ENCODE data around the gene LIPA.
"Not testable (repeated sequence)": the region's sequence is repeated elsewhere in the genome, so short reads cannot be mapped to it uniquely, and the experiment has no call there.

Gene LIPA

DNA sequence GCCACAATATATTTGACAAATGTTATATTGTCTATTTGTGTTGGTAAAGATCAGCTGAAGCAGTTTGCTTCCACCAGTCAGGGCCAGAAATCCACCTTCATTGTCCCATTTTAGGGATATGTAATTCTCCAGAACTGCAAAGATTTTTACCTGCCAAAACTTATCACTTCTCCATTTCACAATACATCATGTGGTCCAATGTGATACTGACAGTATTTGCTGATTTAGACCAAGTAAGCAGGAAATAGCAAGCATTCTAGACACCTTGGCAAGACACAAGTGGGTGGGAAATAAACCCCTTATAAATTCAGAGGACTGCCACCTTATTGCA is 18.5 kb upstream of the LIPA start:
- DNase-seq (ENCODE audit: low spot score) = no peak

DNA sequence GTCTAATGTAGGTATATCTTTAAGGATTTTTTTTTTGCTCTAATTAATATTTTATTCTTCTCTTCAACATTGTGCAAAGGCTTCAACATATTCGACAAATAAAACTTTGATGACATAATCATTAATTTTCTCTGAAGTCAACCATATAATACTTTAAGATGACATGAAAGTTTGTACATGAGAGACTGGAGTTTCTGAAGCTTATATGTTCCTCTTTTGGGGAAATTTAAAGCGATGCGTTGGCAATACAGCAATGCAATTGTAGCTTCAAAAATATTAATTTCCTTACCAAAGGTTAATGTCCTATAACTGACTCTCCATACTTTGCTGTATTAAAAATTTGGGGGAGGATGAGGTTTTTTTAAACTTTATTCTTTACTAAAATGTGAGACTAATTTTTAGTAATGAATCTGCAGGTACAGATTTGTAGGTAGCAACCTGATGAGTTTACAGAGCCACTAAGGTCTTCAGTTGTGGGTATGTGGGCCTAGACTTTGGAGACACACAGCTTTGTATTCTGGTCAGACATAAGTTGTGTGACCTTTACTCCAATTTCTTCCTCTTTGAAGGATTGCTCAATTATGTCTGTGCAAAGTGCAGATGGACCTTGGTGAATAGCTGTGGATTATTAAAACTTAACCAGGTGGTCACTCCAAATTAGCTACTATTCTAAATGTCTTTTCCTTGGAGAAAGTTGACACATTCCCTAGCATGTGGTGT is 18.0 kb upstream of the LIPA start:
- no peak for DNase-seq (ENCODE audit: low spot score)

DNA sequence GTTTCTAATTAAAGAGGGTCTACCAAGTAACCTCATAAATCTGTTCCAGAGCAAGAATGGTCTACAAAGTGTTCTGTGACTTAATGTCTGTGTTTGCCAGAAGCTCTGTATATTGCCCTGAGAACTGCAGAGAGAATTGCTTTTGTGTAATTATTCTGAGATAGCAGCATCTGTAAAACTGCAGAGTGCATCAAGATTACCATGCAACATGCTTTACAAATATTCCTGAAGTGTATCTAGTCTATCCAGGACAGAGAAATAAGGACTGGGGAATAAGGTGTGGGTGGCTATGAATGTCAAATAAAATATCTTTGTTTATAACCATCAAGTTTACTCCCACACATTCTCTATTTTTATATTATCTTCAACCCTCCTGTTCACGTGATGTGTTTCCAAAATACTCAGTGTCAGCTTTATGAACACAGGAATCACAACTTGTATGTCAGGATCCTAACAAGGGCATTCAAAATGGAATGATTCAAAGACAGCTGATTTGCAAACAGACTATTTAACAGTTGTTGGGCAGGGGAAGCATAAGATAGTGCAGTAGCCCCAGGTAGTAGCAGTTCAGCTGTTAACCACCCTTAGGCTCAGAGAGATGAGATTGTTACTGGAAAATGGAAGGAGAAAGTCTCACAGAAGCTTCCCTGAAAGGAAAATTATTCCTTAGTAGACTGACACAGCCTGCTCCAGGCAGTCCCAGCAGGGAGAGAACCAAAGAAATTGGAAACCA is 15.3 kb upstream of the LIPA start:
- no peak for DNase-seq (ENCODE audit: low spot score)

DNA sequence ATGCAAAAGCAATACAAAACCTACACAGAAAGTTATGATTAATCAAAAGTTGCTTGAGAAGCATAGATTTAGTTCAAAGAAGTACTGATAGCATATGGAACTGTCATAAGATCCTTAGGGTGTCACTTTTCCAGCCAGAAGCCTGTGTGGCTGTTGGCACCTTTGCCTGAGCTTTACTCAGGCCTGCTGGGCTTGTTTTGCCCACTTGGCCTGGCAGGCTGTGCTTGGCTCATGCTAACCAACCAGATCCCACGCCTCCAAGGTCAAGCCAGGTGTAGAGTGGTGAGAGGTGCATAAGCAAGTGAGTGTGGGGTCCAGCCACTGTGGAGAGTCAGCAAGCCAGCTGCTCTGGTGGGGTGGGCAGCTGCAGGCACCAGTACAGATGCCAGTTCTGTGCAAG is 12.0 kb upstream of the LIPA start:
- DNase-seq (ENCODE audit: low spot score) = no peak

DNA sequence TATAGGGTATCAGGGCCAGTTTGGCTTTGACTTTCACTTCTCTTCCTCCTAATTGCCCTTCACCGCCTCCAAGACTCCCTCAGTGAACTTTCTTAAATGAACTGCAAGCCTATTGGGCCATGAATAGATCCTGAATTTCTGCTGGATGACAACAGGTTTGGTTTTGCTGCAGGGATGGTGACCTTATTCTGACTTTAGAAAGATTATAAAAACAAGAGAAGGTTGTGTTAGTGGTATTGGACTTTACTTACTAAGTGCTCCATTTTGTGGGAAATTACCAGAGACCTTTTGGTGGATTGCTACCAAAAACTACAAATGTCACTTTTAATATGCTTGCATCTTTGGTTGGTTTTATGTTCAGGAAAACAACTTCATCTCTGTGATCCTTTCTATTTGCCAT is 11.5 kb upstream of the LIPA start:
- no peak for DNase-seq (ENCODE audit: low spot score)

DNA sequence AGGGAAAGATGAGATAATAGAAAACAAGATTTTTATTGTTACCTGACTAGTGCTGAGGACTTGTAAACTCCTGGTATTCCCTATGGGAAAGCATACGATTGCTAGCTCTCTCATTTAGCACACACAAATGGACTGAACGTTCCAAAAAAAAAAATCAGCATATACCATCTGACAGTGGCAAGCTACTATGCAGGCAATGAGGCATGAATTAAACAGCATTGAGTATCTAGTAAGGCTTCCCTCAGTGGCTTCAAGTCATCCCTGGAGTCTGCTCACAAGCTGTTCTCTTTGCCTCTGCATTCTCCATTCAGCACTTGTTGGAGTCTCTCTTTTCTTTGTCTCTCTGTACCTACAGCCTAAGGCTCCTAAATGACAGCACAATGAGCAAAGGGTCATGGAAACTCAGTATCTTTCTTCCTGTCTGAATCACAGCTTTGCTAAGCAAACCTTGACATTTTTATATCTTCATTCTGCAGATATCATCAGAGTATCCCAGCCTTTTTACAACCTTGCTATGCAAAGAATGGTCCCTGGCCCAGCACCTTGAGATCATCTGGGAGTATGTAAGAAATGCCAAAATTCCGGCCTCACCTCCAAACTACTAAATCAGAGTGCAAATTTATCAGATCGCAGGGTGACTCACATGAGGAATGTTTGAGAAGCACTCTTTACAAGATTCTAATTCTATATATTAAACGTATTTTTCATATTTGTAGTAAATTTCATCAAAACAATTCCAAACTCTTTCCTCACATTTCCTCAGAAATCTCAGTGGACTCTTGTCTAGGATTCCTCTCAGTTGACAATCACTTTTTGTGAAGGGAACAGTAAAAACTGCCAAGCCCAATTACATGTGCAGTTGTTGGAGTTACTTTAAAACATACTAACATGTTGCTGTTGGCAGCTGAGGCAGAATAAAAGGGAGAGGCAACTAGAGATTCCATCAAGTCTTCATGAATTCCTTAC is 10.8 kb upstream of the LIPA start:
- DNase-seq (ENCODE audit: low spot score) = no peak

DNA sequence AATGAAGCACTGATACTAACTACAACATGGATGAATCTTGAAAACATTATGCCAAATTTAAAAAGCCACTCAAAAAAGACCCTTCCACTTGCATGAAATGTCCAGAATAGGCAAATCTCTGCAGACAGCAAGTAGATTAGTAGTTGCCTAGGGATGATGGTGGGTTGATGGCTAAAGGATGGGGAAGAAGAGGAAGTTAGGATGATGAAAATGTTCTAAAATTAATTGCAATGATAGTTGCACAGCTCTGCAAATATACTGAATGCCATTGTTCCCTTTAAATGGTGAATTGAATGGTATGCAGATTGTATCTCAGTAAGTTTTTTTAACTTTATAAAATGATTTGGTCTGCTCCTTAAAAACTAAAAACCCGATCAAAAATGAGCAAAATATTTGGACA is 7.3 kb upstream of the LIPA start:
- no peak for DNase-seq (ENCODE audit: low spot score)

DNA sequence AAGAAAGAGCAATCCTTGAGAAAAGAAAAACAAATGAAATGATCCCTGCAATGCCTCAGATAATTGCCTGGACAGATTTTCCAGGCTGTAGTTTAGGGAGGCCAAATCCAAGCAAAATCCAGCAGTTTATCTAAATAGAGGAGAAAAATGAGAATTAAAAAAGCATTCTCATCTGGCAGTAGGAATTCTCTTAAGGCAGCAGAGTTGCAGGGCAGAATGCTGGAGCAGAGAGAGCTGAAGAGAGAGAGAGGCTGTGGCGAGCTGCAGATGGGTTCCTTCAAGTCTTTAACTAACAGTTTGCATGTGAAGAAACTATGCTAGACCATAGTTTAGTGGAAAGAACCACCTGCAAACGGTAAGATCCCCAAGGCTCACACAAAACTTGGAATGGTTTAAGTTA is 6.0 kb upstream of the LIPA start:
- no peak for DNase-seq (ENCODE audit: low spot score)

DNA sequence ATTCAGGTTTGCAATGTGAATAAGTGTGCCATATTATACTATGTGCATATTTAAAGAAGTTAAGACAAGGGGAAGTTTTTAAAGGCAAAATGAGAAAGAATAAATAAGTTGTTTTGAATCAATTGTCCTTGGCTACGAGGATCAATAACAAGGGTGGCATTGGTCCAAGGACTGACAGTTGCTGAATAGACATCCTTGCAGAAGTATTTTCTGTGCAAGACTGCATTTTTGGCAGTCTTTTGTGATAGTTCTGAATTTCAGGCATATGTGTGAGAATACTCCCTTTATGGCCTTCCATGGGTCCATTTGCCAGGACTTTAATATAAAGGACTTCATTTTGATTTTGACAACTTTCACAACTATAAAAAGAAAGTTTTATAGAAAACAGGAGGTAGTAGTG is 5.4 kb upstream of the LIPA start:
- no peak for DNase-seq (ENCODE audit: low spot score)

DNA sequence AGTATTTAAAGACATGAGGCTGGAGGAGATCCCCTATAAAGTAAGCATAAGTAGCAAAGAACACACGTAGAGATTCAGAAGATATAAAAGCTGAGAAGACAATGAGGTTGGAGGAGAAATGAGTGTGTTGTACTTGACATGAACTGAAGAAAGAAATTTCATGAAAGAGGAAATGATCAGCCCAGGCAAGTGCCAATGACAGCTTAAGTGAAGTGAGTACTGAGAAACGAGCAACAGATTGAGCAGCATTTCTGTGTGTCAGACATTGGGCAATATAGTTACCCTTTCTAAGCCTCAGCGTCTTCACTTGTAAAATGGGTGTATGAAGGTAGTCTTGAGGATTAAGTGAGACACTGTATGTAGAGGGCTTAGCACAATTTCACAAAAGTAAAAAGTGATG is 4.8 kb upstream of the LIPA start:
- no peak for DNase-seq (ENCODE audit: low spot score)

DNA sequence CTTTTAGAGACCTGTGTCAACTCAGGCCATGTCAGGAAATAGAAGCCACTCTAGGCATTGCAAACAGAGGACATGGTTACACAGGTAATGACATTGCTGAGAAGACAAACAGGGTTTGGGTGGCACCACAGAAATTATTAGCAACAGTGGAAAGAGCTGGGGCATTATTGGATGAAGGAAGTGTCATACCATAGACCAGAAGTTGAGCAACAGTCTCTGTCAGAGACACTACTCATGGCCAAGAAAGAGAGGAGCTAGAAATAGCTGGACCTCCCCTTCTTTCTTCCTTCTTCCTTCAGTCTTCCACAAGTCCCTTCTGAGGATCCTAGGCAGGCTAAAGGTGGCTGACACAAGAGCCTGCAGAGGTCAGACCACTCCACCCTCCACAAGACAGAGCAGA is 4.2 kb upstream of the LIPA start:
- no peak for DNase-seq (ENCODE audit: low spot score)

DNA sequence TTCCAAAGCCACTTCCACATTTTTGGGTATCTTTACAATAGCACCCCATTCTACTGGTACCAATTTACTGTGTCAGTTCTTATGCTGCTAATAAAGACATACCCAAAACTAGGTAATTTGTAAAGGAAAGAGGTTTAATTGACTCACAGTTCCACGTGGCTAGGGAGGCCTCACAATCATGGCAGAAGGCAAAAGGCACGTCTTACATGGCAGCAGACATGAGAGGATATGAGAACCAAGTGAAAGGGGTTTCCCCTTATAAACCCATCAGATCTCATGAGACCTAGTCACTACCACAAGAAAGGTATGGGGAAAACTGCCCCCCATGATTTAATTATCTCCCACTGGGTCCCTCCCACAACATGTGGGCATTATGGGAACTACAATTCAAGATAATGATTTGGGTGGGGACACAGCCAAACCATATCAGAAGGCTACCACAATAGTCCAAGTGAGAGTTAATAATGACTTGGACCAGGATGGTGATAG is 3.6 kb upstream of the LIPA start:
- DNase-seq (ENCODE audit: low spot score) = not testable (repeated sequence)

DNA sequence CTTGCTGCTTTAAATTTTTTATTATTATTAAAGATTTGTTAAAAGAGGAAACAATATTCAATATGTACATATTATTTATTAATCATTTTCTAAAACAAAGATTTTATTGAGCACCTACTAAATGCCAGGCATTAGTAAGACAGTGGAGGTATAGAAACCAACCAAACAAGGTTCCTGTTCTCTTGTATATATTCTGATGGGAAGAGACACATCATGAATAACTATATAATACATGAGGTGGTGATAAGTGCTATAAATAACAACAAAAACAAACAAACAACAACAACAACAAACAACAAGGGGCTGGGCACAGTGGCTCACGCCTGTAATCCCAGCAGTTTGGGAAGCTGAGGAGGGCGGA is 630 bp upstream of the LIPA start:
- DNase-seq (ENCODE audit: low spot score) = no peak

DNA sequence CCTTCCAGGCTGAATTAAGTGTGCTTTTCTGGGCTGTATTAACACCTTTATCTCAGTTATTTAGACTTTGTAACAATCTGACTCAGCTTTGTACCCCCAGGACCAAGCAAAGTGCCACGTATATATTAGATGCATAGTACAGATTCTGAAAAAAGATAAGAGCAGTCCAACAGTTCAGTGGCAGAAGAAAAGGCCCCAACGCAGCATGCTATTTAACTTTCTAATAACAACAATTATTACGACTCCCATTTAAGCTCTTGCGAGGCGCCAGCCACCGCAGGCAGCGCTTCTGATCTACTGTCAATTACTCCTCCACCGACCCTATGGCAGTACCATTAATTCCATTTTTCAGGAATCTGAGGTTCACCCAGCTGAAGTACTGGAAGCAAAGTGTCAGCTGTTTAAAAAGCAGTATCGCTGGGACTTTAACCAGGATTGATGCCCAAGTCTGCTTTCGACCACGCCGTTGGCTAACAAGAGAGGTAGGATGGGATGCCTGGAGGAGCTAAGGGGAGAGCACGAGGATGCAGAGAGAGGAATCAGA is 638 bp downstream of the LIPA start:
- peak; percentile 38 for DNase-seq (ENCODE audit: low spot score)

DNA sequence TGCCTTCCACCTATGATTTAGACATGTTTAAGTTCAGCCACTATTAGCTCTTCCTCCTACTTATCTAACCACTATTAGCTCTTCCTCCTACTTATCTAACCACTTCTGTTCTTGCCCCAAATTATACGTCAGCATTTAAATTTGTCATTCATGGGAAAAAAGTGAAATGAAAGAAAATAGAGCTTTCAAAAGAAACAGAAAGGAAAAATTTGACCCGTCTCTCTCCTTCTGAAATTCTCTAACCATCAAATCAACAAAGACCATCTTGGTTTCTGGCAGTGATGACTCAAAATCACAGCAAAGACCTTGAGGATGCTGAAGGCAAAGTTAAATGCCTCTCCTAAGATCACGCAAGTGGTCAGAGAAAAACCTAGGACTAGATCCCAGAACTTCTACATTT is 2.6 kb downstream of the LIPA start:
- DNase-seq (ENCODE audit: low spot score) = no peak

DNA sequence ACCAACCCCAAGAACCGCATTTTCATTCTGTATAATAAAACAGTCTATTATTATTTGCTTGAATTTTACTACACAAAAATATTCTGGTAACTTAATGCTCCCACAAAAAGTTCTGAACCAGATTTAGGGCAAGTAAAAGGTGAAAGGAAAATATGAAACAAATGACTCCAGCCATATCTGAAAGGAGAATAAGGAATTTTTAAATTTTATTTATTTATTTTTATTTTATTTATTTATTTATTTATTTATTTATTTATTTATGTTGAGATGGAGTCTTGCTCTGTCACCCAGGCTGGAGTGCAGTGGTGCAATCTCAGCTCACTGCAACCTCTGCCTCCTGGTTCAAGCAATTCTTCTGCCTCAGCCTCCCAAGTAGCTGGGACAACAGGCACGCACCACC is 4.0 kb downstream of the LIPA start:
- DNase-seq (ENCODE audit: low spot score) = not testable (repeated sequence)

DNA sequence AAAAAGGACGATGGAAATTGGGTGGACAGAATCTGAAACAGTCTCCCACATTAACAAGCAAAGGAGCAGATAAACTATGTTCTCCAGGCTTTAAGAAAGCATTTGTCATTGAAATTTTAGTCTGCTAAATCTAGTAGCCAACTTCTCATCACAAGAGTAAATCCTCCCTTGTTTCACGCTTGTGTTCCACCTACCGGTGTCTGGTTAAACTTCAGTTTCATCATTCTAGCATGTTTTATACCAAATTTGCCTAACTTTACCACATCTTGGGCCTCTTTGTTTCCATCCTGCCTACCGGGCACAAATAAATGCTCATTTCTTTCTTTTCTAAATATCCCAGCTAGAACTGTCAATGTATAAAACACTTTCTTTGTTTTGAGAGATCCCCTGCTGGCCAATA is 5.8 kb downstream of the LIPA start:
- DNase-seq (ENCODE audit: low spot score) = no peak

DNA sequence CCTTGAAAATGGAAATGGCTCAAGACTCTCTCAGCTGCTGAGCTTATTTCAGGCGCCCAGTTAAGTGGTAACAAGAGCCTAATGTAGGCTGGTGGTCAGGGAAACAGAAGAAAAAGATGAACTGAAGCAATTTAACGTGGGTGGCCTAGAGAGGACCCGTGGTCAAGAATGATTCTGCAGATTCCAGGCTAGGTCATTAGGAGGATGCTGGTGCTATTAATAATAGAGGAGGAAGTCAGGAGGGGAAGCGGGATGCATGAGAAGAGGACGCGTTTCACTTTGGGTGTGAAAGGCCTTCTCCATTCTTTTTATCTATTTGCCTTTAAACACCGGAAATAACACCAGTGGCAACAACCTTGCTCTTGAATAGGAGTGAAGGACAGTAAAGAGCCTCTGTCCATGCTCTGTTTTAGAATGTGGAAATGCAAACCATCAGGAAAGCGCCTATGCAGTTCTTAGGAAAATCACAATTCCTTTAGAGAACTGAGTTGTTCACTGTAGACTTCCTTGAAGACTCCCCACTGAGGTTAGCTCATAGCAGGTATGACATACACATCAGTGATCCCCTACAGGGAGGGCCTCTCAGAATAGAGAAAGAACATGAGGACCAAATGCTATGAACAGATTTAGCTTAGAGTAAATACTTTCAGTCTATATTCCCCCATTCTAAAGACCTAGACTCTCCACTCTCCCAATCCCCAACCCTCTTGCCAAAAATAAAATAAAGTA is 8.6 kb downstream of the LIPA start:
- no peak for DNase-seq (ENCODE audit: low spot score)

DNA sequence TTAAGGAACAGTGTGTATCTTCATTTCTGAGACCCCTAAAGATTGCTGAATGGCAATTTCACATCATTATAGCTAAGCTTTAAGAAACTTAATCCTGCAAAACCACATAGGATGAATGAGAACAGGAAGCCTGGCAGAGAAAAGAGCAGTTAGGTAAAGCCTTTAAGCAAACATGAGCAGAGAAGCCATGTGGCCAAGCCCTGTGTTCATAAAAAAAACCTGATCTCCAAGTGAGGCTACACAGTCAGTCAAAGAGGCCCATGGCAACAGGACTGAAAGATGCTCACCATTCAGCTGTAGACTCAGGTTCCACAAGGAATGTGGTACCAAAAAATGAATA is 9.3 kb downstream of the LIPA start:
- DNase-seq (ENCODE audit: low spot score) = no peak

DNA sequence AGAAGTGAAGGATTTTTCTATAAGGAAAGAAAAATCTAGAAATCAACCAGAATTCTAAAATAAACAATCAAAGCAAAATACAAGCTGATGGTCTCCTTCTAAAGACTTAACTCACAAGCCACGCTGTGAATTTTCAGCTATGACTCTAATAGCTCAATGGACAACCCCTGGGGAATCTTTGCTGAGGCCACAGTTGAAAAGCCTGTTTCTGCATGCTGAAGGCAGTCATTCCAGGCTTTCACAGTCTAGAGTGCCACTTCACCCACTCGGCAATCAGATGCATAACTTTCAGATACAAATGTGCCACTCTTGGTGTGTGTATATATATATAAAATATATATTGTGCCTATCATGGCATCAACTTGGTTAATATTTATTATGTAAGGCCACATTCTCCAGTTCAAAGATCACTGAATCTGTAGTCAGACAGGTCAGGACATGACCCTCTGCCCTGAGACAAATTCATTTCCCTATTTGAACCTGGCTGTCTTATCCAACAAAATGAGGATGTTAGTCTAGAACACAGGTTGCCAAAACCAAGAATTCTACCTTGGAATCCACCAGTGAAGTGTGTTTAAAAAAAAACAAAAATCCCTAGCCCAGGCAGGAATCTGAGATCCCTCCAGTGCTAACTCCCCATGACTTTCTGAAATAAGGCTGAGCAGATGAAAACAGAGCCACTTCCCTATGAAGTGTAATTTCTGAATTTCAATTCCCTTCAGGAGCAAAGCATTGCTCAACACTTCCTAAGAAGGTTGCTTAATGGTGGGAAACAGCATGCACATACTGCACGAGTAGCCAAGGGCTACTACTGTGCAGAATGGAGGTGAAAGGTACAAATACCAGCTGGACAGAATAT is 9.9 kb downstream of the LIPA start:
- no peak for DNase-seq (ENCODE audit: low spot score)

DNA sequence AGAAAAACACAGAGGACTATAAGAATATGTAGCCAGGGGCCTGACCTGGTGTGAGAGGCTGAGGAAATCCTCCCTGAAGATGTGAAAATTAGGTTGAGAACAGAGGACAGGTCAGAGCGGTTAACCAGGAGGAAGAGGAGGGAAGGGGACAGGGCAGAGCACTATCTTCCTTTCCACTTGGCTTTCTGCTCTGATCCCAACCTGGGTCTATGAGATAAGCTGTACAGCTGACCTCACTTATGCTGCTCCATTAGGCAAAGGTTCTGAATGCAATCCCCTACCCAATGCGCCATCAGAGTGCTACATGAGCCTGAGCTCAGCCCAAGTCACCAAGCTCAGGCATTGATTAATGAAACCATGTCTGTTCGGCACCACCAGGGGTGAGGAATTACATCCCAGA is 10.5 kb downstream of the LIPA start:
- no peak for DNase-seq (ENCODE audit: low spot score)
